Measurements from ENCODE around the gene ZSCAN5C. TPM values are rescaled to one million over a fixed set of nuclear protein-coding genes. Genes with fewer than 3 reads are reported as not detected.

Gene ZSCAN5C
- total RNA-seq, 2 experiments from 2014 or later: not detected

DNA sequence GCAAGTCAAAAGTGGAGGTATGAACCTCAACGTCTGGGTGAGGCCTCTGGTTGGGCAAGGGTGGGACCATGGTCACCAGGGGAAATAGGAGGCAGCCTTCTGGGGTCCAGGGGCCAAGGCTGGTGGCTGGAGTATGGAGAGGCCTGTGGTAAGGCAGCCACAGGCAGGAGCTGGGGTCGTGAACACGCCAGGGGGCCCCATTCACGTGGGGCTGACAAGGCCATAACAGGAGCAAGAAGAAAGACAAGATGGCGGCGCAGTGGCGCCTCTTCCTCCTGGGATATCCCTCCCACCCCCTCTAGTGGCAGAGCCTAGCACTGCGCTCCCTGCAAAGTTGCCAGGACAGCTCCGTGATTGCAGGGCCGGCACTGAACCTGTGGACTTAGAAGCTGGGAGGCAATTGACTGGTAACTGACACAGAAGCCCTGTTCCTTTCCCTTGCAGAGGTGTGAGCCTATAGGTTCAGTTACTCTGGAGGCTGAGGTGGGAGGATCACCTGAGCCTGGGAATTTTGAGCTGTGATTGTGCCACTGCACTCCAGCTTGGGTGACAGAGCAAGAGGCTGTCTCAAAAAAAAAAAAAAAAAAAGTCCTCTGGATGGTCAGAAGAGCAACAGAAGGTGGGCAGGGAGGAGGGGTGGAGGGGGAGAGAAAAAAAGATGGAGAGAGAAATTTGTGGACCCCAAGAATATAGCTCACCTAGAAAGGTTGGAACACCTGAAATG is 50.8 kb downstream of the ZSCAN5C start:
- POLR2A ChIA-PET: no interaction called here

DNA sequence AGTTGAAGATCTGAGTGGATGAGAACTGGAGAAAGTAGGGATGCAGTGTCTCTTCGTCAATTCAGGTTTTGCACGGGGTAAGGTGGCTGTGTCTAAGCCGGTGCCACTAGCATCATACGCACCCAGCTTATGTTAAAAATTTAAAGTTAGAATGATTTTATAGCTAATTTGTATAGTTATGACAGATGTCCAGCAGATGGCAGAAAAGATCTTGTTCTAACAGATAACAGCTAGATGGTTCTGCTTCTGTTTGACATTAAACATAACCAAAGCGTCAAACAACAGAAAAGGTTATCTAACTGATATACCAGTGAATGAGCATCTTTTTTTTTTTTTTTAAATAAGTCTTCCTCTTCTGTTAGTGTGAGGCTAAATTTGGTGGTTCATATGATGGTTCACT is 51.7 kb downstream of the ZSCAN5C start:
- ChIA-PET CTCF (interaction anchor here (0.7 to 4.4 kb wide), 11 partner anchors 8 to 1885 kb away, joined by 3 to 23 read pairs (median 4); no protein-coding TSS in a partner anchor), POLR2A (no interaction called here)

More for the DNA sequence above, 50.8 kb downstream of the ZSCAN5C start:
- CTCF ChIA-PET: interaction anchor here (0.6 to 4.4 kb wide), 13 partner anchors 7 to 348 kb away, joined by 3 to 23 read pairs (median 4); no protein-coding TSS in a partner anchor

DNA sequence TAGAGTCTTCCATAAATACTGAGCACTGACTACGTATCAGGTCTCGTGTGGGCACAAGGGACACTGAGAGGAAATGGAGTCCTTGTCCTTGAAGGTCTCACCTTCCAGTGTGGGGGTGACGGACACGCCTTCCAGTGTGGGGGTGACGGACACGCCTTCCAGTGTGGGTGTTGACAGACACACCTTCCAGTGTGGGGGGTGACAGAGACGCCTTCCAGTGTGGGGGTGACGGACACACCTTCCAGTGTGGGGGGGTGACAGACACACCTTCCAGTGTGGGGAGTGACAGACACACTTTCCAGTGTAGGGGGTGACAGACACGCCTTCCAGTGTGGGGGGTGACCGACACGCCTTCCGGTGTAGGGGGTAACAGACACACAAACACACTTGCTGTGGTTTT is 56.2 kb downstream of the ZSCAN5C start:
- ChIA-PET CTCF (no interaction called here), POLR2A (no interaction called here)

Other genes with a start within 250 kb of the ZSCAN5C start
- gene NLRP5, start 215.5 kb upstream of the ZSCAN5C start, total RNA-seq: not detected
- gene ZNF787, start 81.0 kb upstream of the ZSCAN5C start, total RNA-seq: 10 to 100 TPM; 30.9 to 33.4 TPM
- 10 to 100 TPM; 28.9 to 29.3 TPM for gene ZNF444, start 61.0 kb upstream of the ZSCAN5C start, total RNA-seq
- gene GALP, start 26.3 kb upstream of the ZSCAN5C start, total RNA-seq: not detected
- not detected for gene ZSCAN5B, start 4.5 kb upstream of the ZSCAN5C start, total RNA-seq
- under 1 TPM; 0.42 to 0.72 TPM for gene EDDM13, start 70.5 kb downstream of the ZSCAN5C start, total RNA-seq
- 10 to 100 TPM; 10.3 to 11.7 TPM for gene ZSCAN5A, start 112.6 kb downstream of the ZSCAN5C start, total RNA-seq
- gene ZNF582, start 191.3 kb downstream of the ZSCAN5C start, total RNA-seq: 1 to 10 TPM; 2.1 to 2.9 TPM
- gene ZNF583, start 202.1 kb downstream of the ZSCAN5C start, total RNA-seq: 1 to 10 TPM; 3.7 to 3.9 TPM